H1 (cell line): ENCODE data around the gene TPSAB1.
"Not testable (repeated sequence)": the region's sequence is repeated elsewhere in the genome, so short reads cannot be mapped to it uniquely, and the experiment has no call there.

Experiments used
- EGR1 ChIP-seq: IDR thresholded peaks from 2 replicates; pipeline ENCODE4 v1.6.1; 2011; ENCODE audit warnings: low read depth, low read length, borderline replicate concordance
- EP300 ChIP-seq, 2 experiments: IDR thresholded peaks; 1 replicate in 1 of 2; 2 replicates in 1 of 2; pipeline ENCODE4 v1.6.1; 2011 to 2012; ENCODE audit warnings: low read depth in 2 of 2, low read length in 2 of 2, mild to moderate bottlenecking in 2 of 2, borderline replicate concordance in 1 of 2, inconsistent platforms in 1 of 2, moderate library complexity in 1 of 2
- POLR2A ChIP-seq, 2 experiments: IDR thresholded peaks; 1 replicate in 1 of 2; 2 replicates in 1 of 2; pipeline ENCODE4 v1.6.1; 2011; ENCODE audit warnings: low read depth in 2 of 2, low read length in 2 of 2, mild to moderate bottlenecking in 2 of 2; ENCODE audit errors: control extremely low read depth in 1 of 2
- SIN3A ChIP-seq, 2 experiments: IDR thresholded peaks in 1 of 2; conservative IDR thresholded peaks in 1 of 2; 2 replicates each; pipeline ENCODE4 v1.6.1; 2011 to 2012; ENCODE audit warnings: low read length in 2 of 2, improper control_type of control experiment in 1 of 2, low read depth in 1 of 2, mild to moderate bottlenecking in 1 of 2
- SUZ12 ChIP-seq: fragments of 200-600 bp; sonication (generic); IDR thresholded peaks from 2 replicates; pipeline ENCODE4 v1.6.1; 2012; ENCODE audit warnings: mild to moderate bottlenecking, inconsistent platforms, low read length, moderate library complexity, mixed read lengths
- TBP ChIP-seq: IDR thresholded peaks from 2 replicates; pipeline ENCODE4 v1.6.1; 2011; ENCODE audit warnings: low read depth, low read length, improper control_type of control experiment

GRCh38 chr16:1226692-1227091 is 13.8 kb upstream of the TPSAB1 start:
- not testable (repeated sequence) for TF ChIP-seq SIN3A (conservative IDR thresholded peaks at IDR 0.05 in 1 of 2, IDR thresholded peaks at IDR 0.05 in 1 of 2; ENCODE audit: low read depth in 1 of 2, low read length in 2 of 2); SUZ12; POLR2A (IDR thresholded peaks at IDR 0.05; ENCODE audit: control extremely low read depth in 1 of 2, low read depth in 2 of 2, low read length in 2 of 2); TBP; EP300 (IDR thresholded peaks at IDR 0.05; ENCODE audit: borderline replicate concordance in 1 of 2, low read depth in 2 of 2, low read length in 2 of 2); EGR1
